ENCODE data around the gene SH3BP1.

SH3BP1 gene

DNA sequence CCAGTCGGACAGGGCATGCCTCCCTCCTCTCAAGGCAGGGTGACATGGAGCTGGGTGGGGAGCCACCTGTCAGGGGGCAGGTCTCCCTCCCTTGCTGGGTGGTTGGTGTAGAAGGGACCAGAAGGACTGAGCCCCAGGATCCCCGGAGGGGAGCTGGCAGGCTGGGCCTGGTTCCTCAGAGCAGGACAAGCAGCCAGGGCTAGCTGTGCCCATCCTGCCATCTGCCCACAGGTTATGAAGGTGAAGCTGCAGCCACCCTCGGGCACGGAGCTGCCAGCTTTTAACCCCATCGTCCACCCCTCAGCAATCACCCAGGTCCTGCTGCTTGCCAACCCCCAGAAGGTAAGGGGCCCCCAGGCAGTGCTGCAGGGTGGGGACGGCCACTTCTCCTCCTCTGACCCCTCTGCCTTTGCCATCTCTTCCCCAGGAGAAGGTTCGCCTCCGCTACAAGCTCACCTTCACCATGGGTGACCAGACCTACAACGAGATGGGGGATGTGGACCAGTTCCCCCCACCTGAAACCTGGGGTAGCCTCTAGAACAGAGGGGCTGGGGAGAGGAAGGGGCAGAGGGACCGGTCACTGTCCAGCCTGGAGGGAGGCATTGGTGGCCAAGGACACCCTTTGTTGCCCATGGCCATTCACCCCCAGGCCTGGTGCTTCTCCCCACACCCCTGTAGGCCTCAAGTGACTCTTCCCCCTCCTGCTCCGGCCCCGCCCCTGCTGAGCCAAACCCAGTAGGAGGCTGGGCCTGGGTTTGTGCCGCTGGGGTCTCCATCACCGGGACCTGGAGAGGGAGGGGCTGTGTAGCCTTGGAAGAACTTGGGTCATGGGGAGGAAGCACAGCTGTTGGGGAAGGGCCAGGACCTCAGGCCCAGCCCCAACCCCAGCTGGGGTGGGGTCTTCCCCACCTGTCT lies 7.0 kb upstream of the SH3BP1 start:
- CTCF ChIA-PET: interaction anchor here (0.6 to 1.7 kb wide), 2 partner anchors 11 to 24 kb away, joined by 3 to 6 read pairs; partner anchors contain the start of gene GGA1
- peak overlapping the region; percentile 66 for H3K27ac ChIP-seq
- POLR2A ChIA-PET (ENCODE audit: low non-redundant PET): no interaction called here
- no peak for TF ChIP-seq CTCF (conservative IDR thresholded peaks at IDR 0.05; ENCODE audit: low read depth)
- no peak for DNase-seq (ENCODE audit: low spot score)

DNA sequence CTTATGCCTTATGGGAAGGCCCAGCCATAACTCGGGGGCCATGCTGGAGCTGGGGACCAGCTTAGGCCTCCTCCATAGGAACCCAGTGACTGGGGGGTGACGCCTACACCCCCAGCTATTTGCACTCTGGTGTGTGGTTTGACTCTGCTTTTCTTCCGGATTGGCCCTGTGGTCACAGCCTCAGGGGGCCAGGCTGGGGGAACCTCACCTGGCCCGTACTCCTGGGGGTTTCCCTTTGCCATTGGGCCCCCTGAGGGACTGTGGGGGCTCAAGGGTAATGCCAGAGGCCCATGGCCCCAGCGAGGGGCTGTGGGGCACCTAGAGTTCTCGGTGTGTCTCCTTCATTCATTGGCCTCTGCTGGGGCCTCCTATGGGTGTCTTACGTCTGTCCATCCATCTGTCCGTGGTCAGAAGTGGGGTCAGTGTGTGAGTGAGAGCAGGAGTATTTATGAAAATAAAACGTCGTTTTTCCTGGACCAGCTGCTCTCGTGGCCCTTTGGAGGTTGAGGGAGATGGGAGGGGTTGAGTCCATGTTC lies 6.3 kb upstream of the SH3BP1 start:
- no peak for DNase-seq (ENCODE audit: low spot score)
- CTCF ChIA-PET: interaction anchor here (0.6 to 1.7 kb wide), 2 partner anchors 10 to 24 kb away, joined by 3 to 6 read pairs; partner anchors contain the start of gene GGA1
- POLR2A ChIA-PET (ENCODE audit: low non-redundant PET): no interaction called here
- no peak for TF ChIP-seq CTCF (conservative IDR thresholded peaks at IDR 0.05; ENCODE audit: low read depth)
- H3K27ac ChIP-seq: peak overlapping the region; percentile 66

- peak overlapping the region; percentile 66 for H3K27ac ChIP-seq
These were observed 5.6 kb upstream of the SH3BP1 start for GRCh38 chr22:37633625-37634416.

GRCh38 chr22:37634417-37634924 lies 5.0 kb upstream of the SH3BP1 start:
- H3K27ac ChIP-seq: peak overlapping the region; percentile 66
- DNase-seq (ENCODE audit: low spot score): no peak
- TF ChIP-seq CTCF (conservative IDR thresholded peaks at IDR 0.05; ENCODE audit: low read depth): peak; percentile 23; the same call in 1 of the 2 replicates
- ChIA-PET CTCF (interaction anchor here (0.9 kb wide), 1 partner anchor 27 kb away, joined by 4 read pairs; no protein-coding TSS in a partner anchor), POLR2A (ENCODE audit: low non-redundant PET) (no interaction called here)

More at GRCh38 chr22:37633625-37634416, 5.6 kb upstream of the SH3BP1 start:
- no peak for DNase-seq (ENCODE audit: low spot score)
- no peak for TF ChIP-seq CTCF (conservative IDR thresholded peaks at IDR 0.05; ENCODE audit: low read depth)
- ChIA-PET CTCF (interaction anchor here (0.6 to 0.9 kb wide), 3 partner anchors 8 to 26 kb away, joined by 3 to 4 read pairs (median 3); partner anchors contain the start of gene GGA1), POLR2A (ENCODE audit: low non-redundant PET) (no interaction called here)

DNA sequence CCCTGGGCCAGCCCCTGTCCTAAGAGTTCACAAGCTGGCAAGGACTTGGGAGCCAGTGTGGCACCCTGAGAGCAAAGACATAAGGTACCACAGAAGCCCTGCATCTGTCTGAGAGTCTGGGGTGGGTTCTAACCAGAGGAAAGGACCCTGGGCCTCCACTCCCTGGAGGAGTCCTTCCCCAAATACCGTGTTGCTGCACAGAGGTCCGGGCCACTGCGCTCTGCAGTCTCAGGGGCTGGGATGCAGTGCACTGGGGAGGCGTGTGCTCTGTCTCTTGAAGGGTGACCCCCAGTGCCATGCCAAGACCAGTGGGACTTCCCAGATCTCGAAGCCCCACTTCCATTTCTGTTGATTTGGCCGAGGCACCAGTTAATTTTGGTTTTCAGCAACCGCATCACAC lies 4.3 kb upstream of the SH3BP1 start:
- TF ChIP-seq CTCF (conservative IDR thresholded peaks at IDR 0.05; ENCODE audit: low read depth): no peak
- DNase-seq (ENCODE audit: low spot score): no peak
- ChIA-PET CTCF (interaction anchor here (0.6 kb wide), 1 partner anchor 228 kb away, joined by 3 read pairs; no protein-coding TSS in a partner anchor), POLR2A (ENCODE audit: low non-redundant PET) (no interaction called here)
- peak overlapping the region; percentile 66 for H3K27ac ChIP-seq

Data from RWPE1 (cell line).